Psoas muscle (tissue), 8 donors: ENCODE results near the gene RPS6KA6. TPM values are rescaled to one million over a fixed set of nuclear protein-coding genes. Genes with fewer than 3 reads are reported as not detected.

Source experiments
- ATAC-seq, 4 donors: fragments of 200-7000 bp; cut with Tn5 transposase; one replicate each; pipeline ENCODE4 v1.9.1; 2020; ENCODE audit warnings: moderate library complexity in 3 of 4, mild to moderate bottlenecking in 2 of 4
- DNase-seq, 2 donors: peaks; one replicate each; pipeline ENCODE4 v3.0.0-alpha.2; 2020
- H3K27ac ChIP-seq: fragments of 200-600 bp; one replicate; pipeline ENCODE4 v1.8.0; 2022
- H3K27me3 ChIP-seq, 3 donors: fragments of 200-600 bp in 1 of 3; one replicate each; pipeline versions ENCODE4 v1.6.1 to v1.8.0; 2013 to 2022; ENCODE audit warnings: low read length in 2 of 3, mild to moderate bottlenecking in 2 of 3, moderate library complexity in 1 of 3; ENCODE audit not compliant: insufficient read depth in 3 of 3
- H3K36me3 ChIP-seq, 2 donors: fragments of 200-600 bp in 1 of 2; one replicate each; pipeline versions ENCODE4 v1.6.1 to v1.8.0; 2013 to 2022; ENCODE audit warnings: low read depth in 1 of 2, mild to moderate bottlenecking in 1 of 2, moderate library complexity in 1 of 2; ENCODE audit not compliant: insufficient read depth in 1 of 2
- H3K4me1 ChIP-seq: fragments of 200-600 bp; one replicate; pipeline ENCODE4 v1.8.0; 2022
- H3K4me3 ChIP-seq: fragments of 200-600 bp; one replicate; pipeline ENCODE4 v1.8.0; 2022; ENCODE audit warnings: mild to moderate bottlenecking
- H3K9me3 ChIP-seq: fragments of 200-600 bp; one replicate; pipeline ENCODE4 v1.8.0; 2022
- WGBS, 3 donors: extraction: QIAGEN DNeasy Blood & Tissue Kit; methylation state at CpG; one replicate each; pipeline versions ENCODE4 v1.1.6 to v1.1.7; 2013; 5-methylcytosine and 5-hydroxymethylcytosine counted together
- intact Hi-C, 2 donors: fragments of 100-400 bp; cut with DNase I; formaldehyde crosslinking; loops; one replicate each; pipeline versions ENCODE4 v1.11.0 to v1.14.2; 2022
- polyA plus RNA-seq, 3 donors: library from polyadenylated mRNA; stranded (reverse); fragments of 200-250 nt; gene quantifications; one replicate each; pipeline ENCODE4 v1.2.3, GENCODE V29; 2013
- total RNA-seq, 4 donors: library from RNA; stranded (reverse); fragmentation: NEBNext Ultra II Directional in 2 of 4; extraction: Animal tissue kit (Norgen Biotek cat#: 25700) in 2 of 4; gene quantifications; one replicate each; pipeline versions ENCODE4 v1.2.1 to v1.2.4, GENCODE V29; 2021 to 2023
- TF ChIP-seq, protein P1 (sequence below): fragments of 200-600 bp; IDR thresholded peaks from one replicate; pipeline ENCODE4 v1.8.0; 2022; ENCODE audit warnings: antibody characterized with exemption
- donor health status: healthy with polysubstance abuse.
- donor health status: DM: no; HTN: no; CAD: no; lungs with moderate emphysema.
- donor health status: Bipolar disorder and iron deficiency.
- donor health status: healthy.
- donor health status: DM: yes; HTN: yes; CAD: no.
- donor health status: DM: no; HTN: no; CAD: no.
- donor health status: DM: no; HTN: no; CAD: no.
- donor health status: DM: yes; HTN: yes; CAD: no.

The RPS6KA6 gene
- total and polyA plus RNA-seq, 7 donors = 0.10 to 2.0 (median 0.14) TPM

DNA sequence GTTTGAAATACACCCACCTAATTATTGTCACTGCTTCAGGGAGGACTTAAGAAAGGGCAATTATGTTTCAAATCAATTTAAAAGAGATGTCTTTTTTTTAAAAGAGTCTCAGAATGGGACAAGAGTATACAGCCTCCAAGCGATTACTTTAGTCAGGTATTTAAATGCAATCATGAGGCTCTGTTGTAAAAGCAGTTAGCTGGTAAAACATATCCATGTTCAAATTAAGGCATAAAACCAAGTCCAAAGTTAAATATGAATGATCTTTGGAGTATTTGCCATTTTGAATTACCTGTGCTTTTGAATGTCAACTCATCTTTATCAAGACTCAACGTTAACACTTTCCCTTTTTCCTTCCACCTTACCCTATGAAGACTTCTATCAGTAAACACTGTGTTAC is 13.7 kb downstream of the RPS6KA6 start:
- no peak for DNase-seq
- Histone ChIP-seq H3K36me3 (no peaks in the 10 kb centered on the region), H3K4me1 (no peaks in the 10 kb centered on the region), H3K4me3 (no peak overlapping the region), H3K27me3 (no peaks in the 10 kb centered on the region), H3K9me3 (no peaks in the 10 kb centered on the region), H3K27ac (no peak overlapping the region)
- 86 to 100% (median 90%) methylated on average over 2 of the region's 2 CpGs for WGBS, 3 donors
- no peak for ATAC-seq
- TF ChIP-seq, protein P1, sequence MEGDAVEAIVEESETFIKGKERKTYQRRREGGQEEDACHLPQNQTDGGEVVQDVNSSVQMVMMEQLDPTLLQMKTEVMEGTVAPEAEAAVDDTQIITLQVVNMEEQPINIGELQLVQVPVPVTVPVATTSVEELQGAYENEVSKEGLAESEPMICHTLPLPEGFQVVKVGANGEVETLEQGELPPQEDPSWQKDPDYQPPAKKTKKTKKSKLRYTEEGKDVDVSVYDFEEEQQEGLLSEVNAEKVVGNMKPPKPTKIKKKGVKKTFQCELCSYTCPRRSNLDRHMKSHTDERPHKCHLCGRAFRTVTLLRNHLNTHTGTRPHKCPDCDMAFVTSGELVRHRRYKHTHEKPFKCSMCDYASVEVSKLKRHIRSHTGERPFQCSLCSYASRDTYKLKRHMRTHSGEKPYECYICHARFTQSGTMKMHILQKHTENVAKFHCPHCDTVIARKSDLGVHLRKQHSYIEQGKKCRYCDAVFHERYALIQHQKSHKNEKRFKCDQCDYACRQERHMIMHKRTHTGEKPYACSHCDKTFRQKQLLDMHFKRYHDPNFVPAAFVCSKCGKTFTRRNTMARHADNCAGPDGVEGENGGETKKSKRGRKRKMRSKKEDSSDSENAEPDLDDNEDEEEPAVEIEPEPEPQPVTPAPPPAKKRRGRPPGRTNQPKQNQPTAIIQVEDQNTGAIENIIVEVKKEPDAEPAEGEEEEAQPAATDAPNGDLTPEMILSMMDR = no peak
- intact Hi-C loops = no loop called here

DNA sequence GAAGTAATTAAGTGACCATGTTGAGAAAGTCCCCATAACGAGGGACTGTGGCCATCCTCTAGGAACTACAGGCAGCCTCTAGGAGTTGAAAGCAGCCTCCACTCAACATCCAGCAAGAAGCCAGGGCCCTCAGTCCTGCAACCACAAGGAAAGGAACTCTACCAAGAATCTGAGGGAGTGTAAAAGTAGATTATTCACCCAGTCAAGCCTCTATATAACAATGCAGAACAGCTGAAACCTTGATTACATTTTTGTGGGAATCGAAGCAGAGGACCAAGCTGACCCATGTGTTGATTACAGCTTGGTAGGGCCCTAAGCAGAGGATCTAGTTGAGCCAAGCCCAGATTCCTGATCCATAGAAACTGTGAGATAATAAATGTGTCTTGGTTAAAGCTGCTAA is 17.1 kb downstream of the RPS6KA6 start:
- no peaks in the 10 kb centered on the region for H3K4me1 ChIP-seq
- H3K27me3 ChIP-seq = no peaks in the 10 kb centered on the region
- ATAC-seq (no peak), DNase-seq (no peak)
- WGBS, 3 donors = 58 to 83% (median 73%) methylated on average over 2 of the region's 2 CpGs
- H3K27ac ChIP-seq = no peak overlapping the region
- TF ChIP-seq, protein P1 = no peak
- intact Hi-C loops = no loop called here
- no peaks in the 10 kb centered on the region for H3K36me3 ChIP-seq
- H3K4me3 ChIP-seq = no peak overlapping the region
- no peaks in the 10 kb centered on the region for H3K9me3 ChIP-seq

DNA sequence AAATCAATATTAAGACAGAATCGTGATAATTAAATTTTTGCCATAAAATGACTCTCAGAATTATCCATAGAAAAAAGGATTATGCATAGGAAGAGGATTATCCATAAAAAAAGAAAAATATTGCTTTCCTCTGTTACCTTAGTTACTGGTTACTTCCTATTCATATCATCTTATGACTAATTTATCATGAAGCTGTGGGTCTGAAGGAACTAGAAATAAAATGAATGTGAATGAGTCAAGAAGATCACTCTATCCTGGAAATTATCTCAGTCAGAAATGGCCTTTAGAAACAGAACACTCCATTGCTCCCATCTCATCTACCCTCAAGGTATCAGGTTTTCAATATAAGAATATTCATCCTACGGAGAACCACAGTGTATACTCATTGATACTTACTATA is 19.4 kb downstream of the RPS6KA6 start:
- Histone ChIP-seq H3K4me3 (no peak overlapping the region), H3K9me3 (no peaks in the 10 kb centered on the region), H3K36me3 (no peaks in the 10 kb centered on the region), H3K4me1 (no peaks in the 10 kb centered on the region), H3K27me3 (no peaks in the 10 kb centered on the region), H3K27ac (no peak overlapping the region)
- WGBS, 3 donors = 74 to 93% (median 85%) methylated on average over 2 of the region's 2 CpGs
- TF ChIP-seq, protein P1 = no peak
- intact Hi-C loops = no loop called here
- DNase-seq (no peak), ATAC-seq (no peak)

DNA sequence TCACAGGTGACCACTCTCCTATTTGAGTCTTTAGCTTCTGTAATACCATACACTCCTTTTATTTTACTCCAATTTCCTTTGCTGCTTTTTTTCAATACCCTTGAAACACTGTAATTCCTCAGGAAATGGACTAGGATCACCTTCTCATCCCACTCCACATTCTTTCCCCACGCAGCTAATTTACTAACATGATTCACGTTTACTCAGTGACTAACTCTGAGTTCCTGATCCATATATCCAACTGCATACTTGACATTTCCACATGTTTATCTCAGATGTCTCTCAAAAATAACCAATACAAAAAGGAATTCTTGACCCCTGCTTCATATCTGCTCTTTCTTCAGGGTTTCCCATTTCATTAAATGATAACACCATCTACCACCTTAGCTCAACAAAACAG is 19.9 kb downstream of the RPS6KA6 start:
- ATAC-seq (no peak), DNase-seq (no peak)
- no peaks in the 10 kb centered on the region for H3K4me1 ChIP-seq
- no peaks in the 10 kb centered on the region for H3K36me3 ChIP-seq
- intact Hi-C loops = no loop called here
- no peaks in the 10 kb centered on the region for H3K9me3 ChIP-seq
- 39 to 53% (median 43%) methylated on average over 2 of the region's 2 CpGs for WGBS, 3 donors
- no peaks in the 10 kb centered on the region for H3K27me3 ChIP-seq
- no peak overlapping the region for H3K4me3 ChIP-seq
- TF ChIP-seq, protein P1 = no peak
- no peak overlapping the region for H3K27ac ChIP-seq

DNA sequence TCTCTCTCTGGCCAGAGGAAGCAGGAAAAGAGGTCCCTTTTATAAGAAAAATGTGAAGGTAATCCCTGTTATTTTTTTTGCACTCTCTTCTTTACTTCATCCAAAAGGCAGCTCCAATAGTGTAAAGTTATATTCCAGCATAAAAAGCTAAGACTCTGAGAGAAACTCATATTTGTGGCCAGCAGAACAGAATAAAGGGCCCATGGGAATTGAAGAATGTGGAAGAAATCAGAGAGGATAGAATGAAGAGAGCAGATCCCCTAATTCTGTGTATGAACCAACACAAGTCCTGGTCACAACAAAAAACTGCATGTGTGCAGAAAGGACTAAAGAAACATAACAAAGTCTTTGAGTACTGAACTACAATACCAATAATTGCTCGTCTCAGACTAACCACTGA is 22.3 kb downstream of the RPS6KA6 start:
- intact Hi-C loops = no loop called here

More for the DNA sequence above, 22.3 kb downstream of the RPS6KA6 start:
- no peak overlapping the region for H3K4me3 ChIP-seq
- no peak for ATAC-seq
- no peak overlapping the region for H3K27ac ChIP-seq
- no peaks in the 10 kb centered on the region for H3K36me3 ChIP-seq
- DNase-seq = no peak
- no peaks in the 10 kb centered on the region for H3K4me1 ChIP-seq
- peaks cover 0 to 5% (median 0%) of the 10 kb centered on the region in 3 donors for H3K27me3 ChIP-seq
- no peaks in the 10 kb centered on the region for H3K9me3 ChIP-seq
- 28 to 44% (median 37%) methylated on average over 1 of the region's 1 CpG for WGBS, 3 donors
- TF ChIP-seq, protein P1 = no peak
